ENCODE measurements around the gene EXOC4.

EXOC4 gene

GRCh38 chr7:134108802-134109201 is 855.9 kb downstream of the EXOC4 start:
- H3K27me3 Mint-ChIP-seq: no peaks in the 10 kb centered on the region
- no peak overlapping the region for H3K27ac Mint-ChIP-seq
- no peak overlapping the region for H3K4me3 Mint-ChIP-seq
- DNase-seq (no peak), ATAC-seq (replicated peaks) (no peak)
- peaks cover 0 to 2% of the 10 kb centered on the region in 2 donors for H3K9me3 Mint-ChIP-seq
- no peaks in the 10 kb centered on the region for H3K4me1 Mint-ChIP-seq
- peaks cover 0 to 1% of the 10 kb centered on the region in 2 donors for H3K36me3 Mint-ChIP-seq

GRCh38 chr7:134113655-134114054 is 860.8 kb downstream of the EXOC4 start:
- no peak overlapping the region for H3K27ac Mint-ChIP-seq
- DNase-seq: no peak
- H3K4me3 Mint-ChIP-seq: no peak overlapping the region
- H3K4me1 Mint-ChIP-seq: no peaks in the 10 kb centered on the region
- H3K36me3 Mint-ChIP-seq: peaks cover 0 to 2% of the 10 kb centered on the region in 2 donors
- H3K27me3 Mint-ChIP-seq: no peaks in the 10 kb centered on the region
- no peak for ATAC-seq (replicated peaks)
- no peaks in the 10 kb centered on the region for H3K9me3 Mint-ChIP-seq

GRCh38 chr7:134114992-134115391 is 862.1 kb downstream of the EXOC4 start:
- no peaks in the 10 kb centered on the region for H3K9me3 Mint-ChIP-seq
- ATAC-seq (replicated peaks) (no peak), DNase-seq (no peak)
- no peaks in the 10 kb centered on the region for H3K27me3 Mint-ChIP-seq
- no peak overlapping the region for H3K27ac Mint-ChIP-seq
- H3K4me1 Mint-ChIP-seq: no peaks in the 10 kb centered on the region
- H3K4me3 Mint-ChIP-seq: no peak overlapping the region
- peaks cover 0 to 1% of the 10 kb centered on the region in 2 donors for H3K36me3 Mint-ChIP-seq

All from stimulated activated naive B cell treated with anti-CD40 and anti-IgM and Interleukin-4, amounts not matched to agents 10 μg/mL and 1 μg/mL and 100 μg/mL, for 72 hours (primary cell).